GM15510 (cell line): Measurements from ENCODE around the gene HDAC9.

Source experiments
- POLR2A ChIP-seq: IDR thresholded peaks from 3 replicates; pipeline ENCODE4 v1.6.1; 2011; ENCODE audit warnings: borderline replicate concordance; ENCODE audit not compliant: insufficient read length; ENCODE audit errors: extremely low read depth

Gene HDAC9

DNA sequence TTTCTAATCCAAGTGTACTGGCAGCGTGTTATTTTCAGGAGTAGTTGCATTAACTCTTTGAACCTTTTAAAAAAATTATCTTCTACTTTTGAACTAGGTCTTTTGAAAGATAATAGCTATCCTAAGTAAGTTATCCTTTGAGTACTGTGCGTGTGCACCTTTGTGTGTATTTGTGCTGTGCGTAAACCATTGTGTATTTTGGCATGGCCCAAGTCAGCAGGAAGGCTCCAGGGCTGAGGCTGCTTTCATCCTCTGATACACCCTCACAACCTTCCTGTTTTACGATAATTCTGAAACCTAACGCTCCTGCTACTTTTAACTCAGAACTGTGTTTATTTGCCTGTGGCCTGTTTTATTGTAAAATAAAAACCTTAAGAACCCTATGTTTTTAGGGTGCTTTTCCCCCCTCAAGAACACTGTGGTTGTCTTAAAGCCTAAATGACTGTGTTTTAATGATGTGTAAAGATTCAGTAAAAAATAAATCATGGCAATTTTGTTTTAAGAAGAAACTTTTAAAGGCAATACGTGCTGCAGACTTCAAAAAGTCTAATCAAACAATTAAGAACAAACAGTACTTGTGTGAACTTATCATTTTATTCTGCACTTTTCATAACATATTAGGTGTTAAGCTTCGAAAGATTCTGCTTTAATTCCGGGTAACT is 57.5 kb downstream of the HDAC9 start:
- no peak for TF ChIP-seq POLR2A

DNA sequence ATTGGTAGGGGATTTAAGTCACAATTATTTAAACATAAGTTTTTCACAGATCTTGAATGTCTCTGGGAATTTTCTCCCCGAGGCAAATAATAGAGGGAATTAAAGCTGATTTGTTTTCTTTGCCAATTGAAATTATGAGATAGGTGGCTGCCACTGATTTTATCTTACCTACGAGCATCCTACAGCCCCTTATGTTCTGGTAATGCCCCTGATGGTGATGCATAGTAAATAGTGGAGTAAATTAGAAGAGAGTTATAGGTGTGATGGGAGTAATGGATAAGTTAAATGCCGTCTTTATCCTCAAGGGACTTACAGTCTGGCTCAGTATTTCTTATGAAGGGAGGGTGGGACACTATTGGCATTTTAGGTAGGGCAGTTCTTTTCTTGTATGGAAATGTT is 58.1 kb downstream of the HDAC9 start:
- no peak for TF ChIP-seq POLR2A

DNA sequence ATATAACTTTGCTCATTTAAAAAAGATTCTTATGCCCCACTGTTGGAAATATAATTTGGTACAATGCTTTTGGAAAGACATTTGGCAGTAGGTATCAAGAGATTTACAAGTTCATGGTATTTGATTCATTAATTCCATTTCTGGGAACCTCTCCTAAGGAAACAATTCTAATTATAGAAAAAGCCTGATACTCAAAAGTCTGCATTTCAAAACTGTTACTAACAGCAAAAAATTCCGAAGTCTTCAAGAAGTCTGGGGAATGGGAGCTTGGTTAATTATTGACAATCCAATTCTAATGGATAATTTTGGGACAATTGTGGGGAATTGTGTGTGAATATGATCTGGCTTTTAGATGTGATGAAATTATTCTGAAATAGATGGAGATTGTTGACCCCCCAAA is 59.6 kb downstream of the HDAC9 start:
- TF ChIP-seq POLR2A = no peak

DNA sequence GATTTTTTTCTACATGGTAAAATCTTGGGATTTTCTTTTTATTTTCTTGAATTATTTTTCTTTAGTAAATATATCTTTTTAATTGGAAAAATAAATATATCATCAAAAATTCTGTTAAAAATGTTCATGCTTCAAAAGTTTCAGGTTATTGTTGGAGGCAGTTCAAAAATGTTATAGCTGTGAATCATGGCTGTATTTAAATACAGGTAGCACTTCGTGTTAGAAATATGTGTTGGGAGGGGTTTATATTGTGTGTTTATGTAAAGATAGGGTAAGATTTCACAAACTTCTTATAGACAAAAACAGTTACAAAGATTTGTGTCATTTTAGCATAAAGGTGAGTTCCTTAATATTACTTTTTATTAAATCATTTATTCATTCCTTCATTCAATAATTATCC is 60.4 kb downstream of the HDAC9 start:
- TF ChIP-seq POLR2A = no peak

DNA sequence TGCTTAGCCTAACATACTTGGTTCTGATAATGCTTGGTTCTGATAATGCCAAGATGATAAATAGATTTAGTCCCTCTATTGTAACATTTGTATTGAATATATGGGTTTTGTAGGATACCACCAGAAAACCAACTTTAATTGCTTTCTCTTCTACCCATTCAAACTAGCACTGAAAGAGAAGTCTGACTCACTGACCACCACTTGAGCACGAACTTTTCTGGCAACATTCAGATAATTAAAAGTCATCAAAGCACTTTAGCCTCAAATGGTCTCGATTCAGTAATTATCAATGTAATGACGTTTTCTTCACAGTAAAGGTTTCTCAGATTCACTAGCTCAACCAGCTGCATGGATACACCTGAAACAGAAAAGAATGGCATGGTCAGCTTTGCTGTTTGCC is 63.0 kb downstream of the HDAC9 start:
- TF ChIP-seq POLR2A = no peak

DNA sequence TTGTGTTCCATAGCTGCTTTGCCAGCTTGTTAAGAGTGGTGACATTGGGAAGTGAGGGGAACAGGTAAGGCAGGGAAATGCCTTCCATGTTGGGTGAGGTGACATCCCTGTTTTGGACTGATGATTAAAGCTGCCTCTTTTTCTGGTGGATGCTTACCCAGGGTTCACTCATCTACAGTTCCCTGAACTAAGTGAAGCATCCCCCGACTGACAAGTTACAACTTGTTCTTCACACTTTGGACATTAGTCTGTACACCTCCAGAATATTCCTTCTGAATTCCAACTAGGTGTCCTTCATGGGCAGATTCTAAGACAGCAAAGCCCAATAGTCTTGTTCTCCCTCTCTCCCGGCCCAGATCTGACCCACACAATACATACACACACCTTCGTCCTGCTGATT is 63.4 kb downstream of the HDAC9 start:
- no peak for TF ChIP-seq POLR2A

DNA sequence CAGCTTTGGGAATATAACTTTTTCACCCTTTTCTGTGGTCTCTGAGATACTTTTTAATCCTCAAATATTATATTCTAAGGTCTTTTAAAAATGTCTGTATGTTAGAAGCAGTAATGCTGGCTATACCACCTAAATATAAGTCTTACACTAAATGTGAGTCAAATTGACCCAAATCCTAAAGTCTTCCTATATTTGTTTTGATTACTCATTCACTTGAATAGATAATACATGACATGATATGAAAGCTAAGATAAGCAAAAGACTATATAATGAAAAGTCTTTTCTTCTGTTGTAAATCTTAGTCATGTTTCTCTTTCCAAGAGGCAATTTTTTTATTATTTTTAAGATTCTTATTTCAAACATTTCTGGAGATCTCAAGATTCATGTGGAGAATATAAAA is 64.2 kb downstream of the HDAC9 start:
- no peak for TF ChIP-seq POLR2A

DNA sequence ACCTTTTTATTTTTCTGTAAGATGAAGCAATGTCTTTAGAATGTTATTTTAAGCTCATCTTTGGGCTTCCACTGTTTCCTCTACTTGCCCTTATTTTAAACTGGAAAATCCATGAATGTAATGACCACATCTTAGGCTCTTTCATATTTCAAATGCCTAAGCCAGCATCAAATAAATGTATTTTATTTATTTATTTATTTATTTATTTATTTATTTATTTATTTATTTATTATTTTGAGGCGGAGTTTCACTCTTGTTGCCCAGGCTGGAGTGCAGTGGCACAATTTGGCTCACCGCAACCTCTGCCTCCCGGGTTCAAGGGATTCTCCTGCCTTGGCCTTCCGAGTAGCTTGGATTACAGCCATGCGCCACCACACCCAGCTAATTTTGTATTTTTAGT is 69.2 kb downstream of the HDAC9 start:
- no peak for TF ChIP-seq POLR2A

DNA sequence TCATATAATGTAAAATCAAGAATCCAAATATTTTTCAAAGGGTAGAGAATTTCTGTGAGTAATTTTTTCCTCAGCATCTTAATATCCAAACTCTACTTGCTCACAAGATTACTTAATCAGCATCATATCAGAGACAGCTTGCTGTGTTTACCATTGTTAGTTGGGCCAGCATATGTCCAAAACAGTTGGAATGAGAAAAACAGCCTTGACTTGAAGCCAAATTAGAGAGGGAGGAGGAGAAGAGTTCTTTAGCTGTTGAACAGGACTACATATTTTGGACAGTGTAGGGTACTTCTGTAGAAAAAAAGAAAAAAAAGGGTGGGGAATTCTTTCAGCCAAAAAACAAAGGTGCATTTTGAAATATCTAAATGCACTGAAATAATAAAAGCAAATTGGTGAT is 69.8 kb downstream of the HDAC9 start:
- TF ChIP-seq POLR2A = no peak

DNA sequence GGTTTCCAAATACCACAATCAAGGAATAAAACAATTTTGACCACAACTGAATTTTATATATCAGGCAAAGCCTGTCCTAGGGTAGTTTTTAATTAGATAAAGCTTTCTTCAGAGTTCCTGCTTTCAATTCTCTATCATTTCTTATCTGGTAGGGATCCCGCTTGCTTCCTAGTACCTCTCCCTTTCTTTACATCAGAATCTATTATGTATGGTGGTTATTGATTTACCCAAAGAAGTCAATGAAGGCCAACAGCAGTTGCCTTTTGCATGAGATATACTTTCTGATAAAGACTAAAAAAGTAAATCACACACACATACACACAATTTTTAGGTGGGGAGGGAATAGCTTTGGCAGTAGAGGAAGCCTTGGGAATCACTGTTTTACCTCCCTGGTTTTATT is 70.7 kb downstream of the HDAC9 start:
- no peak for TF ChIP-seq POLR2A

DNA sequence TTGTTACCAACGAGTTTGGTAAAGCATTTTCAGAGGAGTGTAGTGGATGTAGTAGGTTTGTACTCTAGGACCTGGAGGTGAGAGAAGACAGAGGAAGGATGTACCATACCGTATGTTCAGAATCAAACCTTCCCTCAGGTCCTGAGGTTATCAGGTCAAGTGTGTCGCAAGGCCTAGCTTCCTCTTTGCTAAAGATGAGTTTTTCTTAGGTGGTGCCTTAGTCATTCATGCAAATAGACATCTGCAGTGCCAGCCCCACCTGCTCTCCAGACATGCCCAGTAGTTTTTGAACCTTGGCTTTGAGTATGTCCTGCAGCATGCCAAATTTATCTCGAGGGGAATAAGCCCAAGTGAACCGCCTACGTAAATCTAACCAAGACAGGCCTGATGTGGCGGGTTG is 71.3 kb downstream of the HDAC9 start:
- no peak for TF ChIP-seq POLR2A

DNA sequence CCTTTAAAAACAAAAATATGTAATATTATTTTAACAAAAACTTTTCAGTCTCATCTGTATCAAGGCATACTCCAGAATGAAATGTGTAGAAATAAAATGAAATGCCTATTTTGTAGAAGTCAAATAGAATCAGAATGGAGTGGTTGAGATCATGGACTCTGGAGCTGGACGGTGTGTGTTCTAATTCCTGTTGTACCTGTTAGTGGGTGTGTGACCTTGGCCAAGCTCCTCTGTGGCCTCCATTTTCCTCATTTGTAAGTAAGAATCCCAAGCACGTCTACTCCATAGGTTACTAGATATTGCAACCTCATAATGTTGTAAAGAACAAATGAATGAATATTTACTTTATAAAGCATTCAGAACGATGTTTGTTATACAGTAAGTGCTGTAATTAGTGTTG is 74.9 kb downstream of the HDAC9 start:
- TF ChIP-seq POLR2A = no peak

DNA sequence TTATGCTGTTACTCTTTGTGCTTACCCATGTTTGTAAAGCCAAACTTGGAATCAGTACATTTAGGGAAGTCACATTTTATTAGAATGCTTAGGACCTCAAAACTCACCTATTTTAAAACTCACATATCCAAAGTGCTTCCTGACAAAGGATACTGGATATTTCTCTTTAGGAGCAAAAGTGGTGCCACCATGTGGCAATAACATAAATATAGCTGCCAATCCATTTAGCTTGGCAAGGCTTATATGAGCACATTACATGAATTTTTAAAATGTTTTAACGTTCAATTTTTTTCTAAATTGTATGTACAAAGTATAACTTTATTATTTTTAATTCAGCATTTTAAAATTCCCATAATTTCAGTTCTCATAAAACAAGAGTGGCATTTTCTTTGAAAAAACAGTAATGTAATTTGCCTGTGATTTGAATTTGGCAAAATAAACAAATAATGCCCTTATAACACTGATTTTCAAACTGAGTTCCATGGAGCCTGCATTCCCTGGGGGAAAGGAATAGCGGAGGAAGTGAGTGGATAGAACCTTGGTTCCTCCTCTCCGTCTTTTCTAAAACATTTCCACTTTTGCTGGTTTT is 75.4 kb downstream of the HDAC9 start:
- TF ChIP-seq POLR2A = no peak

DNA sequence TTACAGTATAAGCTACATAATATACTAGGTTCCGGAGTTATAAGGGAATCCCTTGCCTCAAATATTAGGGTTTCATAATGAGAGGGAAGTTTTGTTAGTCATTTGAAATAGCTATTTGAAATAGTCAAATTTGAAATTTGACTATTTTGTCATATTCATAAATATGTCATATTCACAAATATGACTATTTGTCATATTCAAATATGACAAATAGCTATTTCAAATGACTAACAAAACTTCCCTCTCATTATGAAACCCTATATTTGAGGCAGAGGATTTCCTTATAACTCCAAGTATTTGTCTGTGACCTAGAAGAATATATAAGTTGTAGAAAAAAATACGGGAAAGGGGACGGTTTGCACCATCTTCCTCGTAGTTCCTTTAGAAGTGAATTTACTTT is 76.6 kb downstream of the HDAC9 start:
- no peak for TF ChIP-seq POLR2A

DNA sequence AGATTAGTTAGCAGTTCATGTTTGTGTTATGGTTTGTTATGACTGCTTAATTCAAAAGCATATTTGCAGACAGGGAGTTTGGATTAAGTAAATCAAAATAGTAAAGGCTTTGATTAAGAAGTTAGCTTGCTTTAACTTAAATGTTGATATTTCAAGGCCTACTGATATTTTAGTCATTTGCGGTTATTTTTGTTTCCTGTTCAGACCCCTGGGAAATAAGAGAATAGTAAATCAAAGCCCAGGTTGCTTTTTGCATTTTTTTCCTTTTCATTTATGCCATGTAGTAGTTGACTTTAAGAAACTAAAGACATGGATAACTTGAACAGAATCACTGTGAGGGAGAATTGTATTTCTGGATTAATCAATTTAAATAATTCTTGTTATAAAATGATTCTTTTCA is 77.3 kb downstream of the HDAC9 start:
- no peak for TF ChIP-seq POLR2A

DNA sequence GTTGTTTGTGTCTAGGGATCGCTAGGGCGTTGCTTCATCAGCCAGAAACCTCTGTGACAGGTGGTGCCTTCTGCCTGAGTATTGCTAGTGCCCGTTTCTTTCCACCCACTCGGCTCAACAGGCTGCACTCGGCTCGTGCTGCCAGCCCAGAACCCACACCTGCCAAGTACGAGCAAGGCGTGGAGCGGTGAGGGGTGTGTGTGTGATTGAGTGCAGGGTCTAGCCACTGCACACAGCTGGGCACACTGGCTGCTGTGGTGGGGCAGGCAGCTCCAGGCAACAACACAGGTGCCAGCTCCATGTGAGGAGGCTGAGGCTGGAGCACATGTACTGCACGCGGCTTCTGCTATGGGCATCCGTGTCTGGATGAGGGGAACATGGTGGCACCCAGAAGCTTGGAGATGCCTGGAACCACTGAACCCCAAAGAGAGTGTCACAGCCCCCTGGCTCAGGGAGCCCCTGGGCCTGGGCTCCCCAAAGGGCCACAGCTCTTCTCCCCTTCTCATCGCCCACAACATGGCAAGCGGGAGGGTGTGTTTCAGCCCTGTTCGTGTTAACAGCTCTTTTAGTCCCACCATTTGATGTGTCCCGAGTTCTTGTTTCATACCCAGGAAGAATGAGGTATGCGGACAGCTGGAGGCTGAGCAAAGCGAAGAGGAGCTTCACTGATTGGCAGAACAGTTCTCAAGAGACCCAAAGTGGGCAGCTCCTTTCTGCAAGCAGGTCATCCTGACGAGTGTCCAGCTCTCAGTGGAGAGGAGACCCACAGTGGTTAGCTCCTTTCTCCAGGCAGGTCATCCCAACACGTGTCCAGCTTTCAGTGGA is 78.1 kb downstream of the HDAC9 start:
- TF ChIP-seq POLR2A = no peak
